GM12874 (cell line): ENCODE data around the gene KMT2D.

Experiments
- TF ChIP-seq, protein P1 (sequence below): IDR thresholded peaks from 2 replicates; pipeline ENCODE4 v1.5.1; 2011; ENCODE audit warnings: low read depth, mild to moderate bottlenecking, control low read depth, low read length, moderate library complexity; ENCODE audit not compliant: insufficient read depth

KMT2D gene, protein sequence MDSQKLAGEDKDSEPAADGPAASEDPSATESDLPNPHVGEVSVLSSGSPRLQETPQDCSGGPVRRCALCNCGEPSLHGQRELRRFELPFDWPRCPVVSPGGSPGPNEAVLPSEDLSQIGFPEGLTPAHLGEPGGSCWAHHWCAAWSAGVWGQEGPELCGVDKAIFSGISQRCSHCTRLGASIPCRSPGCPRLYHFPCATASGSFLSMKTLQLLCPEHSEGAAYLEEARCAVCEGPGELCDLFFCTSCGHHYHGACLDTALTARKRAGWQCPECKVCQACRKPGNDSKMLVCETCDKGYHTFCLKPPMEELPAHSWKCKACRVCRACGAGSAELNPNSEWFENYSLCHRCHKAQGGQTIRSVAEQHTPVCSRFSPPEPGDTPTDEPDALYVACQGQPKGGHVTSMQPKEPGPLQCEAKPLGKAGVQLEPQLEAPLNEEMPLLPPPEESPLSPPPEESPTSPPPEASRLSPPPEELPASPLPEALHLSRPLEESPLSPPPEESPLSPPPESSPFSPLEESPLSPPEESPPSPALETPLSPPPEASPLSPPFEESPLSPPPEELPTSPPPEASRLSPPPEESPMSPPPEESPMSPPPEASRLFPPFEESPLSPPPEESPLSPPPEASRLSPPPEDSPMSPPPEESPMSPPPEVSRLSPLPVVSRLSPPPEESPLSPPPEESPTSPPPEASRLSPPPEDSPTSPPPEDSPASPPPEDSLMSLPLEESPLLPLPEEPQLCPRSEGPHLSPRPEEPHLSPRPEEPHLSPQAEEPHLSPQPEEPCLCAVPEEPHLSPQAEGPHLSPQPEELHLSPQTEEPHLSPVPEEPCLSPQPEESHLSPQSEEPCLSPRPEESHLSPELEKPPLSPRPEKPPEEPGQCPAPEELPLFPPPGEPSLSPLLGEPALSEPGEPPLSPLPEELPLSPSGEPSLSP (N-terminal part only)

DNA sequence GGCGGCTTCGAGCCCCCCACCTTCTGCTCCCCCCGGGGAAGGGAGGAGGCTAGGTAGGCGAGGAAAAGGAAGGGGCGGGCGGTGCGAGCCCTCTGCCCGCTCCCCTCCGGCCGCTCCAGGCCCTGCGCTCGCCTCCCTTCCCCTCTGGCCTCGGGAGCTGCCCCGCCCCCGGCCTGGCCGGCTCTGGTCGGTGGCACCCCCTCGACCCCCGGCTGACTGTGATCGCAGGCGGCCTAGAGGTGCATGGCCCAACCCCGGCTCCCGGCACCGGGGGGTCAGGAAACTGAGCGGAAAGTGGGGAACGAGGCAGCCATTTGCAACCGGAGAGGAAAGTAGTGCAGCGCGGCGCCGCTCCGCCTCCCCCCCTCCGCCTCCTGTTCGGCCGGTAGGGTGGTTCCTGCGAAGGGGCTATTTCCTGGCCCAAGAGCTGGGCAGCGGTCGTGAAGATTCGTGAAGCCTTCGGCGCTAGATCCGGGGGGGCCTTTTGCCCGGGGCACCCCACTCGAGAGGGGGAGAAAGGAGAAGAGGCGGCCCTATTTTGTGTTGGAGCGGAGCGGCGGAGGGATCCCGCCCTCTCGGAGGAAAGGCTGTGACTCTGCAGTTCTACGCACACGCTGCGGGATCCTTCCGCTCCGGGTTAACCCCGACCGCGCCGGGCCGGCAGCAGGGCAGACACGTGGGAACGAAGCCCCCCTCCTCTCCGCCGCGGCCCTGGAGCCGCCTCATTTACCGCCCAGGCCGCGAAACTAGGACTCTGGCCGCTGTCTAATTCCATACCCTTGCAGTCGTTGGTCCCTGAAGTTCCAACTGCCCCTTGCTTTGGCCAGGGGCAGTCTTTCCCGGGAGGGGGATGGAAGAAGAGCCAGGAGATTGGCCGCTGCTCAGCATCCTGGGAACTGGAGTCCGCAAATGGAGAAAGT, at the start of gene KMT2D:
Gene KMT2D, minus strand, starts transcription at position 558 of the 920 bp plus-strand sequence. CDS start 5,470 bp downstream, outside the sequence.
- TF ChIP-seq, protein P1, sequence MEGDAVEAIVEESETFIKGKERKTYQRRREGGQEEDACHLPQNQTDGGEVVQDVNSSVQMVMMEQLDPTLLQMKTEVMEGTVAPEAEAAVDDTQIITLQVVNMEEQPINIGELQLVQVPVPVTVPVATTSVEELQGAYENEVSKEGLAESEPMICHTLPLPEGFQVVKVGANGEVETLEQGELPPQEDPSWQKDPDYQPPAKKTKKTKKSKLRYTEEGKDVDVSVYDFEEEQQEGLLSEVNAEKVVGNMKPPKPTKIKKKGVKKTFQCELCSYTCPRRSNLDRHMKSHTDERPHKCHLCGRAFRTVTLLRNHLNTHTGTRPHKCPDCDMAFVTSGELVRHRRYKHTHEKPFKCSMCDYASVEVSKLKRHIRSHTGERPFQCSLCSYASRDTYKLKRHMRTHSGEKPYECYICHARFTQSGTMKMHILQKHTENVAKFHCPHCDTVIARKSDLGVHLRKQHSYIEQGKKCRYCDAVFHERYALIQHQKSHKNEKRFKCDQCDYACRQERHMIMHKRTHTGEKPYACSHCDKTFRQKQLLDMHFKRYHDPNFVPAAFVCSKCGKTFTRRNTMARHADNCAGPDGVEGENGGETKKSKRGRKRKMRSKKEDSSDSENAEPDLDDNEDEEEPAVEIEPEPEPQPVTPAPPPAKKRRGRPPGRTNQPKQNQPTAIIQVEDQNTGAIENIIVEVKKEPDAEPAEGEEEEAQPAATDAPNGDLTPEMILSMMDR, result no peak

DNA sequence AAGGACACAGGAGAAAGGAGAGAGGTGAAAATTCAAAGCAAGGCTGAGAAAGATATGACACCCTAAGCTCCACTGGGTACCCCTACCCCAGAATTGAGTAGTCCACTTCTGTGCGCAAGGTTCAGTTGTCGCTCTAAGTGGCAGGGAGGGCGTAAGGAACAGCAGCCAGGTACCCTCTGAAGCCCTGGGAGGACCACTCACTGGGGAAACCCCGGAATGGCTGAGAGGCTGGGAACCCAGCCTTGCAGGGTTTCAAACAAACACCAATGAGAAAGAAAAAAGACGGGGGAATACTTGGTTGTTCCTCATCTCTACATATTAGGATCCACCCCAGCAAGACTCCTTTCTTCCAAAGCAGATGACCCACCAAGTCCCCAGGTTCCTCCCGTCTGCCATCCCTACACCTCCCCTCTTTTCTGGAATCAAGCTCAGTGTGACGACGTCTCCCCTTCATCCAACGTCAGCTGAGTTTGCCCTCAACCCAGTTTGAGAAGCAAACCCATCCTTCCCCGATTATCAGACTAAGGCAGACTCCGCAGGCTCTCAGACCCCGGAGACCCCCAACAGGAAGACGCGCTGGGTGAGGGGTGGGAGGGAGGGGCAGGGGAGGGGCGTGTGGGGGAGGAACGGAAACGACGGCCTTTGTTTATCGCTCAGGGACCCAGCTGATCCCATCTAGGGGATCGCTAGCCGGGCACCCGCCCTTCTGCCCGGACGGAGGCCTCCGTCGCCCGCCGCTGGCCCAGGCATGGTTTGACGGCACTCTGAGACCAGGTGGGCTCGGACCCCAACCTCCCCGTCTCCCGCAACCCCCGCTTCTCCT, 49.3 kb upstream of the KMT2D start:
- TF ChIP-seq, protein P1, result no peak

DNA sequence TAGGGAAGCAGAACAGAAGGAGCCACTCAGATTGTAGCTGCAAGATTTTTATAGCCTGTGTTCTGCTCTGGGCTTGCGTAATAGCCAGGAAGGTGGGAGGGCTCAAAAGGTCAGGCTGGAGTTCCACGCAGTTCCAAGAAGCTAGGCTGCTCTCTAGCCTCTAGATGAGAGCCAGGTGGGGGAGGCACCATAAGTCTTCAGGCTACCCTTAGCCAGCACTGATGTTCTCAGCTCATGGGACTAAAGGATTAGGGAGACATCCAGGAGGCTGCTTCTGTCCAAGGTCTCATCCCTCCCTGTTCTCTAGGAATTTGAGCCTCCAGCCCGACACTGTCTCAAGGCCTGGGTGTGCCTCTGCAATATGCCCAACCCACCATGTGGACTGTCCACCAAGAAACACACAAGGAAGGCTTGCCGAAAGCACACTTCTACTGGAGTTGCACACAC, 48.4 kb upstream of the KMT2D start:
- TF ChIP-seq, protein P1, result no peak

DNA sequence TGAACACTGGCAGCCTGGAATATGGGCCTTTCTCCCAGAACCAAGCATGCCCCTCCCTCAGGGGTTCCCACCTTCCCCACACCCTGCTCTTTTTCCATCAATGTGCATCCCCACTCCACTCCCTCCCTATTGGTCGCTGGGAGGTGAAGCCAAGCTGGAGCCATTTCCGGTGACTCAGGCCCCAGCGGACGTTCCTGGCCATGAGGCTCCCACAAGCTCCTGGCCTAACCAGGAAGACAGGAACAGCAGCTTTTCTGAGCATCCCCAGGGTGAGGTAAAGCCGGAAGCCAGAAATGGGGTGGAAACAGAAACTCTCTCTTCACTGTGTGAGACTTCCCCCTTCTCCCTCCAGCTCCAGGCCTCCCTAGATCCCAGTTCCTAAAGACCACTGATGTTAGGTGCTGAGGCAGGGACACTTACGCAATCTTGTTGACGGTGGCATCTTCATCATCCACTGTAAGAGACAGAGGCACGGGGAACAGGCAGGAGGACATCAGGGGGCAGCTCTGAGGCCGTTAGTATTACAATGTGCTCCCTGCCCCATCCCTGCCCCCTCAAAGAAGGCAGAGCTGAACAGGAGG, 45.0 kb upstream of the KMT2D start:
- TF ChIP-seq, protein P1, result no peak

DNA sequence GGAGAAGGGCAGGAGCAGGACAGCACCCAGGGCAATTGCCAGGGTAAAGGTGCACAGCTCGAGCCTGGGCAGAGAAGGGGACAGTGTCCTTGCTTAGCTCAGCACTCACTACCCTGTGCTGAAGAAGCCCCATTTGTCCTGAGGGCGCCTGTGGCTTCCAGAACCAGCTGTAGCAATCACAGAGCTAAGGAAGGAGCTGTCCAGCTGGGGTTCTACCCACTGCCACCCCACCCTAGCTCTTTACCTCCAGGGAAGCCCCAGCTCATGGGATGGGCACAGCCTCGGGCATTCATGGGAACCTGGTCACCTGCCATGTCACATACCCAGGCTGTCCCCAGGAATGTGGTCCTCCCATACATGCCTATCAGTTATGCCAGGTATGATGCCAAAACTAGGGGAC, 44.2 kb upstream of the KMT2D start:
- TF ChIP-seq, protein P1, result no peak

DNA sequence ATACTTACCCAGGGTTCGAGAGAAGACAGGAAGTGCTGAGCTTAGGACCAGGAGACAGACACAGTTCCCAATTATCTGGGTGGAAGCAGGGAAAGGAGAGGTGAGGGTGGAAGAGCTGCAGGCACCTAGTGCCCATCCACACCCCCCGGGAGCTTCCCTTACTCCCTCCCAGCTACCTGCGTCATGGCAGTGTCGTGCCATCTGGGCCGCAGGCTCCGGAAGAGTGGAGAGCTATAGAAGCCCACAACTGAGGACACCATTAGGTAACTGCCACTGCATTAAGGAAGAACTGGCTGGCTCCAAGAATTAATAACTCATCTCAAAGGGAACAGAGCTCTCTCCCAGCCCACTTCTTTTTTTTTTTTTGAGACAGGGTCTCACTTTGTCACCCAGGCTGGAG, 39.8 kb upstream of the KMT2D start:
- TF ChIP-seq, protein P1, result no peak
